HL-60 (cell line): ENCODE results near the gene CAMKMT.

Source experiments
- DNase-seq, 2 experiments: peaks; one replicate each; pipeline ENCODE4 v3.0.0-alpha.2; 2010 to 2020; ENCODE audit warnings: low read depth in 1 of 2, low spot score in 1 of 2
- H3K27ac ChIP-seq: fragments of 250-450 bp; sonication (Bioruptor Pico); replicated peaks from 2 replicates; pipeline ENCODE4 v1.5.1; 2020; ENCODE audit warnings: mild to moderate bottlenecking, moderate library complexity
- H3K27me3 ChIP-seq: fragments of 250-450 bp; sonication (Bioruptor Pico); 2 replicates; pipeline ENCODE4 v1.5.1; 2021; ENCODE audit warnings: mild to moderate bottlenecking, moderate library complexity; ENCODE audit not compliant: insufficient read depth, poor library complexity, severe bottlenecking
- H3K4me3 ChIP-seq: replicated peaks from 2 replicates; pipeline ENCODE4 v1.5.1; 2011; ENCODE audit warnings: mild to moderate bottlenecking, control low read depth, low read length; ENCODE audit not compliant: insufficient read depth
- GABPA ChIP-seq: IDR thresholded peaks from 2 replicates; pipeline ENCODE4 v1.6.1; 2012; ENCODE audit warnings: low read depth
- POLR2AphosphoS5 ChIP-seq: IDR thresholded peaks from 2 replicates; pipeline ENCODE4 v1.6.1; 2012; ENCODE audit warnings: low read depth
- SPI1 ChIP-seq: IDR thresholded peaks from 2 replicates; pipeline ENCODE4 v1.6.1; 2012; ENCODE audit warnings: low read depth, mild to moderate bottlenecking, borderline replicate concordance
- TF ChIP-seq, protein P1 (sequence below): IDR thresholded peaks from 2 replicates; pipeline ENCODE4 v1.6.1; 2012; ENCODE audit warnings: low read depth; ENCODE audit not compliant: insufficient replicate concordance
- TF ChIP-seq, protein P2 (sequence below): IDR thresholded peaks from one replicate; pipeline ENCODE4 v1.5.1; 2011; ENCODE audit warnings: low read length, control low read depth, inconsistent platforms; ENCODE audit not compliant: insufficient read depth

Gene CAMKMT

DNA sequence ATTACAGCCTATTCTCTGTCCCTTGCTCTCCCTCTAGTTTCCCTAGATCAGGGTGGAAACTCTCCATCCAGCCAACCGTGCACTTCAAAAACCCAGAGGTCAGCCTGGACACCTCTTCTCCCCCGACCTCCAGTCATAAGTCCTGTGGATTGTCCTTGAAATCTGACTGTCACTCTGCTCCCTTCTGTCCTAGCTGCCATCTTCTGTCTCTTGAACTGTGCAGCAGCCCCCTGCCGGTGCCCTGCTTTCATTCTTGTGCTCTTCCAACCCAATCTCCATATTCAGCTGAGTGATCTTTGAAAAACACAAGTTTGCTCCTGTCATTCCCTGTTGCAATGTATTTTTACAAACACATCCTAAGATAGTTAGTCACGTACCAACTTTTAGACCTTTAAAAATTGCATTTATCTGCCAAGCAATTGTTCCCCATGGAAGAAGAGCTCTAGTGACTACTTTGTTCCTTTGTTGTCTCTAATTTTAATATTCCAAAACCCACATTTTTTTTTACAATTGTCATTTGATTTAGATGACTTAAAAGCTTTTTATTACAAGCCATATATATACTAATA is 254.3 kb downstream of the CAMKMT start:
- no peak overlapping the region for H3K27ac ChIP-seq
- TF ChIP-seq, protein P1, sequence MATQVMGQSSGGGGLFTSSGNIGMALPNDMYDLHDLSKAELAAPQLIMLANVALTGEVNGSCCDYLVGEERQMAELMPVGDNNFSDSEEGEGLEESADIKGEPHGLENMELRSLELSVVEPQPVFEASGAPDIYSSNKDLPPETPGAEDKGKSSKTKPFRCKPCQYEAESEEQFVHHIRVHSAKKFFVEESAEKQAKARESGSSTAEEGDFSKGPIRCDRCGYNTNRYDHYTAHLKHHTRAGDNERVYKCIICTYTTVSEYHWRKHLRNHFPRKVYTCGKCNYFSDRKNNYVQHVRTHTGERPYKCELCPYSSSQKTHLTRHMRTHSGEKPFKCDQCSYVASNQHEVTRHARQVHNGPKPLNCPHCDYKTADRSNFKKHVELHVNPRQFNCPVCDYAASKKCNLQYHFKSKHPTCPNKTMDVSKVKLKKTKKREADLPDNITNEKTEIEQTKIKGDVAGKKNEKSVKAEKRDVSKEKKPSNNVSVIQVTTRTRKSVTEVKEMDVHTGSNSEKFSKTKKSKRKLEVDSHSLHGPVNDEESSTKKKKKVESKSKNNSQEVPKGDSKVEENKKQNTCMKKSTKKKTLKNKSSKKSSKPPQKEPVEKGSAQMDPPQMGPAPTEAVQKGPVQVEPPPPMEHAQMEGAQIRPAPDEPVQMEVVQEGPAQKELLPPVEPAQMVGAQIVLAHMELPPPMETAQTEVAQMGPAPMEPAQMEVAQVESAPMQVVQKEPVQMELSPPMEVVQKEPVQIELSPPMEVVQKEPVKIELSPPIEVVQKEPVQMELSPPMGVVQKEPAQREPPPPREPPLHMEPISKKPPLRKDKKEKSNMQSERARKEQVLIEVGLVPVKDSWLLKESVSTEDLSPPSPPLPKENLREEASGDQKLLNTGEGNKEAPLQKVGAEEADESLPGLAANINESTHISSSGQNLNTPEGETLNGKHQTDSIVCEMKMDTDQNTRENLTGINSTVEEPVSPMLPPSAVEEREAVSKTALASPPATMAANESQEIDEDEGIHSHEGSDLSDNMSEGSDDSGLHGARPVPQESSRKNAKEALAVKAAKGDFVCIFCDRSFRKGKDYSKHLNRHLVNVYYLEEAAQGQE: no peak
- TF ChIP-seq SPI1 (no peak), GABPA (no peak), POLR2AphosphoS5 (no peak)
- TF ChIP-seq, protein P2, sequence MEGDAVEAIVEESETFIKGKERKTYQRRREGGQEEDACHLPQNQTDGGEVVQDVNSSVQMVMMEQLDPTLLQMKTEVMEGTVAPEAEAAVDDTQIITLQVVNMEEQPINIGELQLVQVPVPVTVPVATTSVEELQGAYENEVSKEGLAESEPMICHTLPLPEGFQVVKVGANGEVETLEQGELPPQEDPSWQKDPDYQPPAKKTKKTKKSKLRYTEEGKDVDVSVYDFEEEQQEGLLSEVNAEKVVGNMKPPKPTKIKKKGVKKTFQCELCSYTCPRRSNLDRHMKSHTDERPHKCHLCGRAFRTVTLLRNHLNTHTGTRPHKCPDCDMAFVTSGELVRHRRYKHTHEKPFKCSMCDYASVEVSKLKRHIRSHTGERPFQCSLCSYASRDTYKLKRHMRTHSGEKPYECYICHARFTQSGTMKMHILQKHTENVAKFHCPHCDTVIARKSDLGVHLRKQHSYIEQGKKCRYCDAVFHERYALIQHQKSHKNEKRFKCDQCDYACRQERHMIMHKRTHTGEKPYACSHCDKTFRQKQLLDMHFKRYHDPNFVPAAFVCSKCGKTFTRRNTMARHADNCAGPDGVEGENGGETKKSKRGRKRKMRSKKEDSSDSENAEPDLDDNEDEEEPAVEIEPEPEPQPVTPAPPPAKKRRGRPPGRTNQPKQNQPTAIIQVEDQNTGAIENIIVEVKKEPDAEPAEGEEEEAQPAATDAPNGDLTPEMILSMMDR: no peak

DNA sequence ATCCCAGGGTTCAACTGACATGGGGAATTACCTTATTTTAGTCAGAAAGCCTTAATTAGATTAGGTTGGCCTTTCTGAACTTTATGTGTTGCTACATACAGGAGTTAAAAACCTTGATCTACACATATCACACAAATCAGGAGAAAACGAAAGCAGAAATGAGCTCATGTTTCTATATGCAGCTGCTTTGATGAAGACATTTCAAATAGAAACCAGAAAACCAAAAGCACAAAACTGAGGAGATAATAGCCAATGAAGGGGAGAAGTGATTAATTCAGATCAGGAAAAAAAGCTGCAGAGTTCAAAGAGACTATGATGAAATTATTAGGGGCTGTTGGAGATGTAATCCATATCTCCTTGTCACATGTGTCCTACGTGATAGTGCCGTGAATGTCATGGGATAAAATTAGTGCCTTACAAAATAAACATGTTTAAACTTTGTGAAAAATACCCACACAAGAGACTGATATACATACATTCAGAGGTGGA is 255.0 kb downstream of the CAMKMT start:
- DNase-seq: no peak
- Histone ChIP-seq H3K27me3 (no peaks in the 10 kb centered on the region), H3K27ac (no peak overlapping the region), H3K4me3 (no peak overlapping the region)
- TF ChIP-seq POLR2AphosphoS5 (no peak), SPI1 (no peak), GABPA (no peak)
- TF ChIP-seq, protein P1: no peak
- TF ChIP-seq, protein P2: no peak

More for the DNA sequence above, 254.3 kb downstream of the CAMKMT start:
- no peak for DNase-seq
- Histone ChIP-seq H3K4me3 (no peak overlapping the region), H3K27me3 (no peaks in the 10 kb centered on the region)

DNA sequence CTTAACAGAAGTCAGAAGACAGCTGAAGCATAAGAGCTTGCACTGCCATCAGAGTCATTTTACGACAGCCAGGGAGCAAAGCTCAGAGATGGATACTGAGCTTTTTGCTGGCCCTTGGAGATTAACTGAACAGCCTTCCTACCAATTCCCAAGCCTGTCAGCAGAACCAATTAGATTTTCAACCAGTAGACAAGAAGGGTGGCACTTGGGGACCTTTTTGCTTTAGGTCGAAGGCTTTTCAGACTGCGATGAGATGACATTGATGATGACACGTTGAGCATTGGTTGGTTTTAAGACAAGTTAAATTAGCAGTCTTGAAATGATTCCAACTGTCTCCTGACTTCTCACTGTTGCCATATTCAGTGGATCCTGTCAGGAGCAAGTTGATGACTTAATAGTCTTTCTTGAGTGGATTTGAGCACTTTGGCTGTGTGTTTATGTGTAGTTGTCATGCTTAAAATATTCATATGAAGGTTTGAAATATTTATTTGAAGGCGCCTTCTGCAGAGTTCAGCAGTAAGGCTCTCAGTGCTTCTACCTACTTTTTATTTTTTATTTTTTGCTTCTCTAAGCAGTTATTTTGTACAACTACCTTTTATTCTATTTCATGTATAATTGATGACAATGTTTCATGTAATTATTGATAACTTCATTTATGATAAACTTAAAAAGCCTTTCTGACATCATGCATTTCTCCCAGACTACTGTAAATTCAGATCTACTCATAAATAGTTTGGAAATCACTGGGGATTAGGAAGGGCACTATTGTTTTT is 256.7 kb downstream of the CAMKMT start:
- DNase-seq: no peak
- TF ChIP-seq POLR2AphosphoS5 (no peak), GABPA (no peak), SPI1 (no peak)
- TF ChIP-seq, protein P1: no peak
- Histone ChIP-seq H3K27ac (no peak overlapping the region), H3K27me3 (no peaks in the 10 kb centered on the region), H3K4me3 (no peak overlapping the region)
